Spleen (tissue), 11 donors: ENCODE measurements around the gene ADGRD1. TPM values are rescaled to one million over a fixed set of nuclear protein-coding genes. Genes with fewer than 3 reads are reported as not detected.

Experiments
- DNase-seq: peaks from one replicate; pipeline ENCODE4 v3.0.0-alpha.2; 2020
- H3K27ac ChIP-seq, 8 donors: fragments of 200-600 bp; sonication (generic) in 7 of 8; 1 replicate in 4 of 8; 2 replicates in 4 of 8; pipeline versions ENCODE4 v1.5.0 to v1.8.0; 2016 to 2021; ENCODE audit warnings: inconsistent platforms in 4 of 8, mild to moderate bottlenecking in 4 of 8, moderate library complexity in 1 of 8
- H3K27me3 ChIP-seq, 7 donors: fragments of 200-600 bp; sonication (generic) in 6 of 7; replicated peaks in 1 of 7; 1 replicate in 4 of 7; 2 replicates in 3 of 7; pipeline versions ENCODE4 v1.5.0 to v1.8.0; 2016 to 2021; ENCODE audit warnings: inconsistent platforms in 3 of 7, mild to moderate bottlenecking in 1 of 7
- H3K36me3 ChIP-seq, 6 donors: fragments of 200-600 bp; sonication (generic) in 5 of 6; 1 replicate in 4 of 6; 2 replicates in 2 of 6; pipeline versions ENCODE4 v1.5.0 to v1.8.0; 2016 to 2021; ENCODE audit warnings: inconsistent platforms in 2 of 6
- H3K4me1 ChIP-seq, 6 donors: fragments of 200-600 bp; sonication (generic) in 5 of 6; 1 replicate in 3 of 6; 2 replicates in 3 of 6; pipeline versions ENCODE4 v1.5.0 to v1.8.0; 2016 to 2021; ENCODE audit warnings: inconsistent platforms in 3 of 6
- H3K4me3 ChIP-seq, 8 donors: fragments of 200-600 bp; sonication (generic) in 7 of 8; 1 replicate in 4 of 8; 2 replicates in 4 of 8; pipeline versions ENCODE4 v1.5.0 to v1.8.0; 2016 to 2021; ENCODE audit warnings: inconsistent platforms in 4 of 8, mild to moderate bottlenecking in 4 of 8, moderate library complexity in 2 of 8
- H3K9me3 ChIP-seq, 8 donors: fragments of 200-600 bp; sonication (generic) in 7 of 8; 1 replicate in 4 of 8; 2 replicates in 4 of 8; pipeline versions ENCODE4 v1.5.0 to v1.8.0; 2016 to 2021; ENCODE audit warnings: inconsistent platforms in 4 of 8
- CTCF ChIP-seq, 11 experiments: fragments of 200-600 bp in 7 of 11; fragments of 450-650 bp in 4 of 11; sonication (generic) in 4 of 11; IDR thresholded peaks in 8 of 11; conservative IDR thresholded peaks in 3 of 11; 1 replicate in 7 of 11; 2 replicates in 4 of 11; pipeline versions ENCODE4 v1.4.0 to v1.8.0; 2016 to 2021; ENCODE audit warnings: antibody characterized with exemption in 11 of 11, inconsistent platforms in 4 of 11, mild to moderate bottlenecking in 1 of 11
- POLR2A ChIP-seq, 3 donors: fragments of 450-650 bp; IDR thresholded peaks; one replicate each; pipeline ENCODE4 v1.5.1; 2017; ENCODE audit warnings: antibody characterized with exemption in 3 of 3, mild to moderate bottlenecking in 1 of 3
- POLR2AphosphoS5 ChIP-seq, 3 donors: sonication (generic); formaldehyde crosslinking; IDR thresholded peaks; one replicate each; pipeline ENCODE4 v1.5.1; 2017; ENCODE audit warnings: antibody characterized with exemption in 3 of 3
- WGBS, 5 donors: extraction: QIAGEN DNeasy Blood & Tissue Kit in 3 of 5; methylation state at CpG; one replicate each; pipeline versions ENCODE4 v1.1.5 to v1.1.7; 2013 to 2018; 5-methylcytosine and 5-hydroxymethylcytosine counted together
- intact Hi-C: fragments of 100-400 bp; cut with DNase I; formaldehyde crosslinking; loops from one replicate; pipeline ENCODE4 v1.15.0; 2023; ENCODE audit warnings: low total_unique reads
- polyA plus RNA-seq, 3 donors: library from polyadenylated mRNA; stranded (reverse); fragments of 200-250 nt; gene quantifications; one replicate each; pipeline ENCODE4 v1.2.1, GENCODE V29; 2013
- total RNA-seq, 7 donors: library from RNA; depleted of rRNA in 3 of 7; stranded (reverse); fragments of >200 nt in 3 of 7; fragmentation: NEBNext Ultra II Directional in 4 of 7; extraction: Animal tissue kit (Norgen Biotek cat#: 25700) in 4 of 7; gene quantifications; one replicate each; pipeline versions ENCODE4 v1.1.0 to v1.2.1, GENCODE V29; 2016 to 2021
- donor health status: healthy with polysubstance abuse.
- donor health status: DM: no; HTN: no; CAD: no; lungs with moderate emphysema.
- donor health status: DM: no; HTN: no; CAD: no.
- donor health status: Bipolar disorder and iron deficiency.
- donor health status: healthy.
- donor health status: DM: no; HTN: no; CAD: no.
- donor health status: DM: yes; HTN: yes; CAD: no.

ADGRD1 gene
- total and polyA plus RNA-seq, 10 donors = 0.89 to 9.7 (median 4.8) TPM

- H3K27ac ChIP-seq = no peak overlapping the region
- WGBS, 5 donors = 81 to 90% (median 85%) methylated on average over 27 to 35 of the region's 35 CpGs
- TF ChIP-seq POLR2A (IDR thresholded peaks at IDR 0.05) (no peak), CTCF (IDR thresholded peaks at IDR 0.05 in 8 of 11, conservative IDR thresholded peaks at IDR 0.05 in 3 of 11) (no peak), POLR2AphosphoS5 (IDR thresholded peaks at IDR 0.05) (no peak)
- no peaks in the 10 kb centered on the region for H3K36me3 ChIP-seq
- H3K4me3 ChIP-seq = no peak overlapping the region
- H3K9me3 ChIP-seq = no peaks in the 10 kb centered on the region
- H3K4me1 ChIP-seq = peaks cover 0 to 4% (median 0%) of the 10 kb centered on the region in 6 donors
- DNase-seq = peak; percentile 70
- intact Hi-C loops = no loop called here
- H3K27me3 ChIP-seq = peaks cover 0 to 4% (median 0%) of the 10 kb centered on the region in 7 donors
Observed at GRCh38 chr12:131038961-131039950, 85.5 kb downstream of the ADGRD1 start.

GRCh38 chr12:131040491-131040890 is 86.8 kb downstream of the ADGRD1 start:
- TF ChIP-seq POLR2A (IDR thresholded peaks at IDR 0.05) (no peak), POLR2AphosphoS5 (IDR thresholded peaks at IDR 0.05) (no peak), CTCF (IDR thresholded peaks at IDR 0.05 in 8 of 11, conservative IDR thresholded peaks at IDR 0.05 in 3 of 11) (no peak)
- Histone ChIP-seq H3K27me3 (peaks cover 0 to 4% (median 0%) of the 10 kb centered on the region in 7 donors), H3K9me3 (no peaks in the 10 kb centered on the region), H3K4me1 (no peaks in the 10 kb centered on the region), H3K4me3 (no peak overlapping the region), H3K27ac (no peak overlapping the region), H3K36me3 (no peaks in the 10 kb centered on the region)
- peak; percentile 69 for DNase-seq
- WGBS, 5 donors = 84 to 88% (median 87%) methylated on average over 11 of the region's 11 CpGs
- intact Hi-C loops = no loop called here

- H3K27me3 ChIP-seq = peaks cover 0 to 4% (median 0%) of the 10 kb centered on the region in 7 donors
- peak; percentile 56 for DNase-seq
- intact Hi-C loops = no loop called here
- no peaks in the 10 kb centered on the region for H3K4me1 ChIP-seq
- H3K27ac ChIP-seq = no peak overlapping the region
- no peak overlapping the region for H3K4me3 ChIP-seq
- H3K9me3 ChIP-seq = no peaks in the 10 kb centered on the region
- TF ChIP-seq POLR2A (IDR thresholded peaks at IDR 0.05) (no peak), CTCF (IDR thresholded peaks at IDR 0.05 in 8 of 11, conservative IDR thresholded peaks at IDR 0.05 in 3 of 11) (no peak), POLR2AphosphoS5 (IDR thresholded peaks at IDR 0.05) (no peak)
- no peaks in the 10 kb centered on the region for H3K36me3 ChIP-seq
- 74 to 83% (median 79%) methylated on average over 20 of the region's 20 CpGs for WGBS, 5 donors
Observed at GRCh38 chr12:131041216-131041967, 87.7 kb downstream of the ADGRD1 start.
